GM19395 (cell line): Measurements from ENCODE around the gene FILIP1L.
"Not testable (repeated sequence)": the region's sequence is repeated elsewhere in the genome, so short reads cannot be mapped to it uniquely, and the experiment has no call there.

ENCODE experiments used
- ATAC-seq: cut with Tn5 transposase; IDR thresholded peaks from one replicate; pipeline ENCODE4 v1.9.1; 2021; ENCODE audit warnings: mild to moderate bottlenecking, moderate library complexity; ENCODE audit not compliant: unreplicated experiment

Gene FILIP1L

GRCh38 chr3:99852851-99853250 is 261.4 kb downstream of the FILIP1L start:
- ATAC-seq = no peak

- ATAC-seq = no peak
These were observed 262.3 kb downstream of the FILIP1L start for GRCh38 chr3:99851955-99852354.

GRCh38 chr3:99850608-99851007 is 263.7 kb downstream of the FILIP1L start:
- no peak for ATAC-seq

GRCh38 chr3:99848433-99848832 is 265.9 kb downstream of the FILIP1L start:
- ATAC-seq = no peak

GRCh38 chr3:99846477-99847160 is 267.7 kb downstream of the FILIP1L start:
- no peak for ATAC-seq

GRCh38 chr3:99845999-99846398 is 268.3 kb downstream of the FILIP1L start:
- ATAC-seq = no peak

- ATAC-seq = no peak
These were observed 269.0 kb downstream of the FILIP1L start for GRCh38 chr3:99845331-99845730.

GRCh38 chr3:99843590-99844258 is 270.6 kb downstream of the FILIP1L start:
- peak; percentile 17 for ATAC-seq

- ATAC-seq = peak; percentile 78
These were observed 271.3 kb downstream of the FILIP1L start for GRCh38 chr3:99842826-99843589.

GRCh38 chr3:99841949-99842348 is 272.4 kb downstream of the FILIP1L start:
- not testable (repeated sequence) for ATAC-seq

GRCh38 chr3:99839613-99840012 is 274.7 kb downstream of the FILIP1L start:
- no peak for ATAC-seq

- no peak for ATAC-seq
These were observed 275.5 kb downstream of the FILIP1L start for GRCh38 chr3:99838755-99839154.

- ATAC-seq = no peak
These were observed 276.6 kb downstream of the FILIP1L start for GRCh38 chr3:99837715-99838114.

GRCh38 chr3:99836681-99837080 is 277.6 kb downstream of the FILIP1L start:
- ATAC-seq = no peak

- no peak for ATAC-seq
These were observed 279.9 kb downstream of the FILIP1L start for GRCh38 chr3:99834211-99834957.

GRCh38 chr3:99833617-99834205 is 280.6 kb downstream of the FILIP1L start:
- no peak for ATAC-seq

GRCh38 chr3:99829844-99830243 is 284.5 kb downstream of the FILIP1L start:
- ATAC-seq = no peak

GRCh38 chr3:99825004-99825640 is 289.2 kb downstream of the FILIP1L start:
- no peak for ATAC-seq

- no peak for ATAC-seq
These were observed 290.3 kb downstream of the FILIP1L start for GRCh38 chr3:99823723-99824711.
